ENCODE results near the gene DEPDC1B.
"Not testable (repeated sequence)": the region's sequence is repeated elsewhere in the genome, so short reads cannot be mapped to it uniquely, and the experiment has no call there.

The DEPDC1B gene

DNA sequence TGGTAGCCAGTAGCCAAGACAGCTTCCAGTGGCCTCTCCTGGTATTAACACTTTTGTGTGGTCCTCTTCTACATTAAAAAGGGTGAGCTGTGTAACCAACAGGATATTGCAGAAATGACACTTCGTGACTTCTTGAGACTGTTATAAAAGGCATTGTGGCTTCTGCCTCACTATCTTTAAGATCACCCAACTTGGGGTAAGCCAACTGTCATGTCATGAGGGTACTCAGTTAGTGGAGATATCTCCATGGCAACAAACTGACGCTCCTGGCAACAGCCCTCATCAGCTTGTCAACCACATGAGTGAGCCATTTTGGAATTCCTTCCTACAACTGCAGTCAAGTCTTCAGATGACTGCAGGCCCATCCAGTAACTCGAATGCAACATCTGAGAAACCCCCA lies 121.7 kb downstream of the DEPDC1B start:
- no peak for DNase-seq

DNA sequence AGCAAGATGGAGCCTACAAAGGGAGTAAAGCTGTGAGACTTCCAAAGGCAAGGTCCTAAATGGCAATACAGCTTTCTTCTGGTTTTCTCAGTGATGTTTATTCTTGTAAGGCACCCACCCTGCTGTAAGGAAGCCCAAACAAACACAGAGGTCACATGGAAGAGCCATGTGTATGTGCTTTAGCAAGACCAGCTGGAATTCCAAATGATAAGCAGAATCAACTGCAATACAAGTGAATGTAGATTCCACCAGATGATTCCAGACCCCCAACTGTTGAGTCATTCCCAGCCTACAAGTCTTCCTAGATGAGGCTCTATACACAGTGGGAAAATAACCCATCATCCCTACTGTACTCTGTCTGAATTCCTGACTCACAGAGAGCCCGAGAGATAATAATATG lies 122.8 kb downstream of the DEPDC1B start:
- no peak for DNase-seq

DNA sequence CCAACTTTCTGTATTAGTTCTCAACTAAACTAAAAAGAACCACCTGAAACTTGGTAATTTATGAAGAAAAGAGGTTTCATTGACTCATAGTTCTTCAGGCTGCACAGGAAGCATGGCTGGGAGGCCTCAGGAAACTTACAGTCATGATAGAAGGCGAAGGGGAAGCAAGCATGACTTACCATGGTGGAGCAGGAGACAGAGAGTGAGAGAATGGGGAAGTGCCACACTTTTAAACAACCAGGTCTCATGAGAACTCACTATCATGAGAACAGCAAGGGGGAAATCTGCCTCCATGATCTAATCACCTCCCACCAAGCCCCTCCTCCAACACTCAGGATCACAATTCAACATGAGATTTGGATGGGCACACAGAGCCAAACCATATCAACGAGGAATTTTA lies 123.5 kb downstream of the DEPDC1B start:
- no peak for DNase-seq

DNA sequence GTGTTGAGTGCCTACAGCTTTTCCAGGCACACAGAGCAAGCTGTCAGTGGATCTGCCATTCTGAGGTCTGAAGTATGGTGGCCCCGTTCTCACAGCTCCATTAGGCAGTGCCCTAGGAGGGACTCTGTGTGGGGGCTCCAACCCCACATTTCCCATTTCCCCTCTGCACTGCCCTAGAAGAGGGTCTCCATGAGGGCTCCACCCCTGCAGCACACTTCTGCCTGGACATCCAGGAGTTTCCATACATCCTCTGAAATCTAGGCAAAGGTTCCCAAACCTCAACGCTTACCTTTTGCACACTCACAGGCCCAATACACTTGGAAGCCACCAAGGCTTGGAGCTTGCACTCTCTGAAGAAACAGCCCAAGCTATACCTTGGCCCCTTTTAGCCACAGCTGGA lies 131.3 kb downstream of the DEPDC1B start:
- no peak for DNase-seq

DNA sequence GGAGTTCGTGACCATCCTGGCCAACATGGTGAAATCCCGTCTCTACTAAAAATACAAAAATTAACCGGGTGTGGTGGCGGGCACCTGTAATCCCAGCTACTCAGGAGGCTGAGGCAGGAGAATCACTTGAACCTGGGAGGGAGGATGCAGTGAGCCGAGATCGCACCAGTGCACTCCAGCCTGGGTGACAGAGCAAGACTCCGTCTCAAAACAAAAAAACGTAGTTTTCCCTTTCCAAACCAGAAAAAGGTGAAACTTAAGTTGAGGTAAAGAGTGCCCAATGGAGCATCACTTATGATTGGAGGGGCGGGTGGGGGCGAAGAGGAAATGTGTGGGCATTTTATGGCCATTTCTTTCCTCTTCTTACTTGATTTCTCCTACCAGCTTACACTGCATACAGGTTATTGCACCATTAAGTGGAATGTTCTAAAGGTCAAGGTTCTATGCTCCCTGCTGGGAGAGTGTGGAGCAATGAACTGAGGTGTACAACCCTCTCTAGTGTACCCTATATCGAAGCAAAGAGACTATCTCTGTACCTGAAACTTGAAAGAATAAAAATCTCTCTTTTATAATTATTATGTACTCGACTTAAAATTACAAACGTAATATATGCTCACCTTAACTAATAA lies 136.2 kb downstream of the DEPDC1B start:
- DNase-seq: no peak

DNA sequence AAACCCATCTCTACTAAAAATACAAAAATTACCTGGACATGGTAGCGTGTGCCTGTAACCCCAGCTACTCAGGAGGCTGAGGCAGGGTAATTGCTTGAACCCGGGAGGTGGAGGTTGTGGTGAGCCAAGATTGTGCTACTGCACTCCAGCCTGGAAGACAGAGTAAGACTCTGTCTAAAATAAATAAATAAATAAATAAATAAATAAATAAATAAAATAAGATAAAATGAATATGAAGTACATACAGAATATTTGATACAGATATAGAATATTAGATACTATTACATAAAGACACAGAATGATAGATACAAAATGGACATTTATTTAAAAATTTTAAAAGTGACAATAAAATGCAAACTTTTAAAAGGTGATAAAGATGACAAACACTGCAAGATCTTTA lies 146.7 kb downstream of the DEPDC1B start:
- DNase-seq: not testable (repeated sequence)

DNA sequence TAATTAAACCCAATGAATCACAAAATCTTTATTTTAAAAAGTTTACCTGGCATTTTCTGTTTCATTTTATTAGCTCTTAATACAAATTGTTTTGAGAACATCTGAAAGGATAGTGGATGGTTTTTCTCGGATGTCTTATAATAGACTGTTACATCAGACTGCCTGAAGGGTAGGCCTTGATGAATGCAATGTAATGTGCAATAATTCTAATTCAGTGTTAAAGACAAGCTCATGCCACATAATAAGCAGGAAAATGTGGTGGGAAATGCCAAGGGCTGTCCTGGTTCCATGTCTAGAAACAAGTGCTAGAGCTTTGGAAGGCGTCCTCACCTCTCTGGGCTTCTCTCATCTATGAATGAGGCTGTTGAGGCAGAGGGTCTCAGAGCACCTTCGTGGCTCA lies 148.1 kb downstream of the DEPDC1B start:
- no peak for DNase-seq

DNA sequence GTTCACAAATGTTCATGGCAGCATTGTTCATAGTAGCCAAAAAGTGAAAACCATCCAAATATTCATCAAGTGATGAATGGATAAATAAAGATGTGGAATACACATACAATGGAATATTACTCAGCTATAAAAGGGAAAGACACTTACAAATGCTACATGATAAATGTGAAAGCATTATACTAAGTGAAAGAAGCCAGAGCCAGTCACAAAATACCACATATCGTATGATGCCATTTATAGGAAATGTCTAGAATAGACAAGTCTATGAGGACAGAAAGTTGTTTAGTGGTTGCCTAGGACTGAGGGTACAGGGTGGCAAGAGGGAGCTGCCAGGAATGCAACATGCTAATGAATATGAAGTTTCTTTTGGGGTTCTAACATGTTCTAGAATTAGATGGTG lies 148.7 kb downstream of the DEPDC1B start:
- no peak for DNase-seq

DNA sequence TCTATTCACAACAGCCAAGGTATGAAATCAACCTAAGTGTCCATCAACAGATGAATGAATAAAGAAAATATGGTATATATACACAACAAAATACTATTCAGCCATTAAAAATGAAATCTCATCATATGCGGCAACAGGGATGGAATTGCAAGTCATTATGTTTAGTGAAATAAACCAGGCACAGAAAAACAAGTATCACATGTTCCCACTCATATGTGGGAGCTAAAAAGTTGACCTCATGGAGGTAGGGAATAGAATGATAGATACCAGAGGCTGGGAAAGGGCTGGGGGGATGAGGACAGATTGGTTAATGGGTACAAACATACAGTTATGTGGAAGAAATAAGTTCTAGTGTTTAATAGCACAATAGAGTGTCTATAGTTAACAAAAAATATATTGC lies 149.7 kb downstream of the DEPDC1B start:
- no peak for DNase-seq

DNA sequence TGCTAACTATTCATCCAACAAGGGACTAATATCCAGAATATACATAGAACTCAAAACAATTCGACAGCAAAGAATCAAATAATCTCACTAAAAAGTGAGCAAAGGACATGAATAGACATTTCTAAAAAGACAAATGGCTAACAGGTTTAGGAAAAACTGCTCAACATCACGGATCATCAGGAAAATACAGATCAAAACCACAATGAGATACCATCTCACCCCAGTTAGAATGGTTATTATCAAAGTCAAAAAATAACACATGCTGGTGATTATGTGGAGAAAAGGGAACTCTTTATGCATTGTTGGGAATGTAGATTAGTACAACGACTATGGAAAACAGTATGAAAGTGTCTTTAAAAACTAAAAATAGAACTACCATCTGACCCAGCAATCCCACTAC lies 150.1 kb downstream of the DEPDC1B start:
- DNase-seq: no peak
